ENCODE data around the gene ANGPTL8. TPM values are rescaled to one million over a fixed set of nuclear protein-coding genes. Genes with fewer than 3 reads are reported as not detected.

The ANGPTL8 gene
- total and polyA plus RNA-seq, 3 donors from 2014 or later, result not detected

- TF ChIP-seq CTCF (IDR thresholded peaks at IDR 0.05) (no peak), POLR2A (IDR thresholded peaks at IDR 0.05) (no peak)
- WGBS, 2 donors, result 84 to 90% methylated on average over 15 to 63 of the region's 68 CpGs
- no peaks in the 10 kb centered on the region for H3K9me3 ChIP-seq
- no peaks in the 10 kb centered on the region for H3K36me3 ChIP-seq (ENCODE audit: low read depth, missing control alignments)
- intact Hi-C loops (cut with DNase I; ENCODE audit: low total_unique reads), result no loop called here
- H3K4me1 ChIP-seq, result peaks cover 15% of the 10 kb centered on the region
- H3K27me3 ChIP-seq, result no peaks in the 10 kb centered on the region
- H3K27ac ChIP-seq, result peak overlapping the region; percentile 59 to 95
- H3K4me3 ChIP-seq, result no peak overlapping the region
- no peak for DNase-seq
These were observed 46.2 kb upstream of the ANGPTL8 start for GRCh38 chr19:11192957-11193939.

- intact Hi-C loops (cut with DNase I; ENCODE audit: low total_unique reads), result no loop called here
- H3K9me3 ChIP-seq, result no peaks in the 10 kb centered on the region
- WGBS, 2 donors, result 59 to 63% methylated on average over 8 of the region's 8 CpGs
- no peak for DNase-seq
- H3K4me1 ChIP-seq, result peaks cover 18% of the 10 kb centered on the region
- H3K27ac ChIP-seq, result peak overlapping the region; percentile 69 to 95
- no peaks in the 10 kb centered on the region for H3K27me3 ChIP-seq
- H3K36me3 ChIP-seq (ENCODE audit: low read depth, missing control alignments), result no peaks in the 10 kb centered on the region
- H3K4me3 ChIP-seq, result no peak overlapping the region
- no peak for TF ChIP-seq POLR2A (IDR thresholded peaks at IDR 0.05)
- no peak for TF ChIP-seq CTCF (IDR thresholded peaks at IDR 0.05)
These were observed 45.2 kb upstream of the ANGPTL8 start for GRCh38 chr19:11194173-11194572.

GRCh38 chr19:11194656-11195558 lies 44.5 kb upstream of the ANGPTL8 start:
- intact Hi-C loops (cut with DNase I; ENCODE audit: low total_unique reads), result no loop called here
- WGBS, 2 donors, result 30 to 39% methylated on average over 13 to 20 of the region's 20 CpGs
- Histone ChIP-seq H3K27me3 (no peaks in the 10 kb centered on the region), H3K4me3 (peak overlapping the region; percentile 26 to 79), H3K9me3 (no peaks in the 10 kb centered on the region), H3K36me3 (ENCODE audit: low read depth, missing control alignments) (no peaks in the 10 kb centered on the region), H3K27ac (peak overlapping the region; percentile 69 to 95), H3K4me1 (peaks cover 15% of the 10 kb centered on the region)
- TF ChIP-seq POLR2A (IDR thresholded peaks at IDR 0.05) (no peak), CTCF (IDR thresholded peaks at IDR 0.05) (no peak)
- no peak for DNase-seq

- Histone ChIP-seq H3K36me3 (ENCODE audit: low read depth, missing control alignments) (no peaks in the 10 kb centered on the region), H3K9me3 (no peaks in the 10 kb centered on the region), H3K4me1 (peaks cover 14% of the 10 kb centered on the region), H3K4me3 (peak overlapping the region; percentile 26 to 79), H3K27ac (peak overlapping the region; percentile 69 to 95), H3K27me3 (no peaks in the 10 kb centered on the region)
- 69 to 70% methylated on average over 12 of the region's 12 CpGs for WGBS, 2 donors
- DNase-seq, result no peak
- intact Hi-C loops (cut with DNase I; ENCODE audit: low total_unique reads), result no loop called here
- no peak for TF ChIP-seq CTCF (IDR thresholded peaks at IDR 0.05)
- TF ChIP-seq POLR2A (IDR thresholded peaks at IDR 0.05), result no peak
These were observed 43.7 kb upstream of the ANGPTL8 start for GRCh38 chr19:11195681-11196080.
